H9 (cell line): ENCODE measurements around the gene TCTN2. TPM values are rescaled to one million over a fixed set of nuclear protein-coding genes. Genes with fewer than 3 reads are reported as not detected.

Experiments
- DNase-seq: peaks from one replicate; pipeline ENCODE4 v3.0.0-alpha.2; 2017
- H2AFZ ChIP-seq: one replicate; pipeline ENCODE4 v1.6.1; 2013; ENCODE audit warnings: mild to moderate bottlenecking, low read length, control low read depth, moderate library complexity
- H2AK5ac ChIP-seq: 2 replicates; pipeline ENCODE4 v1.6.1; 2013; ENCODE audit warnings: low read length, control low read depth, mixed read lengths; ENCODE audit not compliant: insufficient read length
- H2BK120ac ChIP-seq: one replicate; pipeline ENCODE4 v1.6.1; 2013; ENCODE audit warnings: low read depth, mild to moderate bottlenecking, low read length, control low read depth, inconsistent platforms; ENCODE audit not compliant: poor library complexity, severe bottlenecking
- H2BK12ac ChIP-seq: 2 replicates; pipeline ENCODE4 v1.6.1; 2013; ENCODE audit warnings: low read length, control low read depth, mixed read lengths, low read depth; ENCODE audit not compliant: insufficient read length
- H2BK15ac ChIP-seq: 2 replicates; pipeline ENCODE4 v1.6.1; 2013; ENCODE audit warnings: low read depth, low read length, control low read depth
- H2BK20ac ChIP-seq: one replicate; pipeline ENCODE4 v1.6.1; 2013; ENCODE audit warnings: low read depth, mild to moderate bottlenecking, low read length, control low read depth, inconsistent platforms; ENCODE audit not compliant: poor library complexity, severe bottlenecking
- H2BK5ac ChIP-seq: 2 replicates; pipeline ENCODE4 v1.6.1; 2013; ENCODE audit warnings: low read length, control low read depth, mixed read lengths; ENCODE audit not compliant: insufficient read length
- H3K14ac ChIP-seq: 2 replicates; pipeline ENCODE4 v1.6.1; 2013; ENCODE audit warnings: low read length, control low read depth; ENCODE audit not compliant: insufficient read depth
- H3K18ac ChIP-seq: 2 replicates; pipeline ENCODE4 v1.6.1; 2013; ENCODE audit warnings: low read depth, mild to moderate bottlenecking, mixed read lengths, low read length, control low read depth; ENCODE audit not compliant: insufficient read length
- H3K23ac ChIP-seq: 2 replicates; pipeline ENCODE4 v1.6.1; 2013; ENCODE audit warnings: low read length, control low read depth, mixed read lengths, low read depth; ENCODE audit not compliant: insufficient read length
- H3K23me2 ChIP-seq: 2 replicates; pipeline ENCODE4 v1.6.1; 2013; ENCODE audit warnings: low read depth, mild to moderate bottlenecking, mixed read lengths, low read length, control low read depth; ENCODE audit not compliant: insufficient read length, poor library complexity, severe bottlenecking
- H3K27ac ChIP-seq: 2 replicates; pipeline ENCODE4 v1.5.1; 2013; ENCODE audit warnings: low read length, control low read depth, mixed read lengths, low read depth; ENCODE audit not compliant: insufficient read length
- H3K27me3 ChIP-seq: 2 replicates; pipeline ENCODE4 v1.6.1; 2013; ENCODE audit warnings: low read length, control low read depth, inconsistent platforms; ENCODE audit not compliant: insufficient read depth
- H3K4ac ChIP-seq: 2 replicates; pipeline ENCODE4 v1.6.1; 2013; ENCODE audit warnings: low read depth, mild to moderate bottlenecking, control low read depth, inconsistent platforms, low read length, moderate library complexity
- H3K4me1 ChIP-seq: 2 replicates; pipeline ENCODE4 v1.6.1; 2013; ENCODE audit warnings: low read length, control low read depth, inconsistent platforms; ENCODE audit not compliant: insufficient read depth
- H3K4me2 ChIP-seq: 2 replicates; pipeline ENCODE4 v1.6.1; 2013; ENCODE audit warnings: low read length, control low read depth, mixed read lengths; ENCODE audit not compliant: insufficient read length, insufficient read depth
- H3K56ac ChIP-seq: 2 replicates; pipeline ENCODE4 v1.6.1; 2013; ENCODE audit warnings: low read depth, mild to moderate bottlenecking, mixed read lengths, low read length, control low read depth; ENCODE audit not compliant: insufficient read length
- H3K79me1 ChIP-seq: 2 replicates; pipeline ENCODE4 v1.6.1; 2013; ENCODE audit warnings: low read depth, mild to moderate bottlenecking, moderate library complexity, low read length, control low read depth, inconsistent platforms; ENCODE audit not compliant: insufficient read depth, poor library complexity, severe bottlenecking
- H3K79me2 ChIP-seq: 2 replicates; pipeline ENCODE4 v1.6.1; 2013; ENCODE audit warnings: low read length, control low read depth, inconsistent platforms; ENCODE audit not compliant: insufficient read depth
- H3K9ac ChIP-seq: 2 replicates; pipeline ENCODE4 v1.6.1; 2013; ENCODE audit warnings: low read length, control low read depth, mixed read lengths; ENCODE audit not compliant: insufficient read length; ENCODE audit errors: extremely low read depth
- H3K9me3 ChIP-seq: one replicate; pipeline ENCODE4 v1.6.1; 2013; ENCODE audit warnings: low read depth, low read length, inconsistent platforms; ENCODE audit not compliant: control insufficient read depth
- H3T11ph ChIP-seq: one replicate; pipeline ENCODE4 v1.6.1; 2013; ENCODE audit warnings: mild to moderate bottlenecking, low read length, control low read depth, inconsistent platforms
- H4K20me1 ChIP-seq: one replicate; pipeline ENCODE4 v1.6.1; 2013; ENCODE audit not compliant: control insufficient read depth, insufficient read length, insufficient read depth
- H4K5ac ChIP-seq: 2 replicates; pipeline ENCODE4 v1.6.1; 2013; ENCODE audit warnings: low read depth, mild to moderate bottlenecking, mixed read lengths, low read length, control low read depth; ENCODE audit not compliant: insufficient read length
- H4K8ac ChIP-seq: replicated peaks from 2 replicates; pipeline ENCODE4 v1.6.1; 2013; ENCODE audit warnings: low read length, control low read depth, mixed read lengths, low read depth; ENCODE audit not compliant: insufficient read length
- H4K91ac ChIP-seq: 2 replicates; pipeline ENCODE4 v1.6.1; 2013; ENCODE audit warnings: low read depth, mild to moderate bottlenecking, moderate library complexity, mixed read lengths, low read length, control low read depth; ENCODE audit not compliant: insufficient read length
- H3K27ac Mint-ChIP-seq, 3 experiments: 2 replicates in 2 of 3; 3 replicates in 1 of 3; pipeline ENCODE4 v1.8.0; 2020 to 2021; ENCODE audit warnings: mixed read lengths in 3 of 3, mild to moderate bottlenecking in 1 of 3, moderate library complexity in 1 of 3
- H3K27me3 Mint-ChIP-seq: 2 replicates; pipeline ENCODE4 v1.8.0; 2021; ENCODE audit warnings: low read depth, mild to moderate bottlenecking, moderate library complexity, mixed read lengths
- H3K36me3 Mint-ChIP-seq, 3 experiments: 2 replicates in 2 of 3; 3 replicates in 1 of 3; pipeline ENCODE4 v1.8.0; 2020 to 2021; ENCODE audit warnings: low read depth in 3 of 3, mixed read lengths in 3 of 3; ENCODE audit not compliant: insufficient read depth in 1 of 3
- H3K4me1 Mint-ChIP-seq, 2 experiments: 2 replicates each; pipeline ENCODE4 v1.8.0; 2020; ENCODE audit warnings: mixed read lengths in 2 of 2
- H3K4me3 Mint-ChIP-seq, 2 experiments: 2 replicates in 1 of 2; 3 replicates in 1 of 2; pipeline ENCODE4 v1.8.0; 2020 to 2021; ENCODE audit warnings: mild to moderate bottlenecking in 2 of 2, mixed read lengths in 2 of 2, moderate library complexity in 1 of 2
- H3K9me3 Mint-ChIP-seq, 2 experiments: 2 replicates in 1 of 2; 3 replicates in 1 of 2; pipeline ENCODE4 v1.8.0; 2020; ENCODE audit warnings: mild to moderate bottlenecking in 2 of 2, mixed read lengths in 2 of 2, moderate library complexity in 1 of 2
- WGBS: extraction: QIAGEN DNeasy Blood & Tissue Kit; methylation state at CpG from one replicate; pipeline ENCODE4 v1.1.7; 2013; ENCODE audit warnings: missing lambda C conversion rate, low lambda C conversion rate, mixed read lengths; ENCODE audit not compliant: insufficient read length; ENCODE audit errors: extremely low coverage; 5-methylcytosine and 5-hydroxymethylcytosine counted together
- total RNA-seq: library from RNA; stranded (reverse); gene quantifications from 2 replicates; pipeline ENCODE4 v1.2.1, GENCODE V29; 2021
- TF ChIP-seq, protein P1 (sequence below): fragments of 200-600 bp; sonication (generic); conservative IDR thresholded peaks from 3 replicates; pipeline ENCODE4 v1.8.0; 2021; ENCODE audit warnings: antibody characterized with exemption, mild to moderate bottlenecking

Gene TCTN2
- total RNA-seq, 1 experiment from 2014 or later, result 7.4 TPM

DNA sequence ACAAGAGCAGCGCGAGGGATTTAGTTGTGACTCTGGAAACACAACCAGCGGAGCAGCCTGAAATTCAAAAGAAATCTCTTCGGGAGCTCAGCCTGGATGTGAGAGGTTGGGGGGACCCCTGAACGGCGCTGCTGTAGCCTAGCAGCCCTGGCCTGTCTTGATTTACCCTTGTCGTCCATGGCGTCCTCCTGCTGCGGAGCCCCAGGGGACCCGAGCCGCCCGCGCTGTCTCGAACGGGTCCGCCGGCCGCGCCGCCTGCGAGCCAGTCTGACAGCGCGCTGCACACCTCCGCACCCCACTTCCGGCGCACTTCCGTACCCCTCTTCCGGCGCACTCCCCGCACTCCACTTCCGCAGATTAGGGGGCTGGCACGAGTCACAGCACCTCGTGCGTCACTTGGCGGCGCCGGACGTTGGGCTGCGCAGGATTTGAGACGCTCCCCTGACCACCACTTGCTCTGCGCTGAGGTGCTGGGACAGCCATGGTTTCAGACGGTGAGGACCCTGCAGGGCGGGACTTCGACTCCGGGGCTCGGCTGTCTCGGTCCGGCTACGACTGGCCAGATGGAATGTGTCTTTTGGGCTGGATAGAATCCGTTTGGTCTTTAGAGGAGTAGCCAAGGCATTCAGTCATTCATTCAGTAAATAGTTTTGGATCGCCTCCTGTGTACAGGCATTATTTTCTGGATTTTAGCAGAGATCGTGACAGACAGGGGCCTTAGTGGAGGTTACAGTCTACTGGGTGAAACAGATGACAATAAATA is 37.4 kb upstream of the TCTN2 start, which contains the start of the genes EIF2B1 and GTF2H3:
EIF2B1 (minus strand) TSS at position 308 of the 763 bp plus-strand sequence; CDS start at position 179, 129 bp downstream.
GTF2H3 (plus strand) TSS at position 451 of the 763 bp plus-strand sequence; CDS start at position 482, 31 bp downstream.
- H3K4ac ChIP-seq, result peak within 1 kb of the TSS; percentile 51; the same call in 1 of the 2 replicates
- peak within 1 kb of the TSS; percentile 84 for H3K18ac ChIP-seq
- H4K8ac ChIP-seq, result no peak within 1 kb of the TSS
- no peak within 1 kb of the TSS for H3K23ac ChIP-seq
- peak within 1 kb of the TSS; percentile 45 for H4K5ac ChIP-seq
- H3K4me1 Mint-ChIP-seq, result peaks cover 8 to 11% of the 10 kb centered on the region in 2 experiments
- no peak within 1 kb of the TSS for H2BK5ac ChIP-seq
- H2BK120ac ChIP-seq, result no peak within 1 kb of the TSS
- TF ChIP-seq, protein P1, sequence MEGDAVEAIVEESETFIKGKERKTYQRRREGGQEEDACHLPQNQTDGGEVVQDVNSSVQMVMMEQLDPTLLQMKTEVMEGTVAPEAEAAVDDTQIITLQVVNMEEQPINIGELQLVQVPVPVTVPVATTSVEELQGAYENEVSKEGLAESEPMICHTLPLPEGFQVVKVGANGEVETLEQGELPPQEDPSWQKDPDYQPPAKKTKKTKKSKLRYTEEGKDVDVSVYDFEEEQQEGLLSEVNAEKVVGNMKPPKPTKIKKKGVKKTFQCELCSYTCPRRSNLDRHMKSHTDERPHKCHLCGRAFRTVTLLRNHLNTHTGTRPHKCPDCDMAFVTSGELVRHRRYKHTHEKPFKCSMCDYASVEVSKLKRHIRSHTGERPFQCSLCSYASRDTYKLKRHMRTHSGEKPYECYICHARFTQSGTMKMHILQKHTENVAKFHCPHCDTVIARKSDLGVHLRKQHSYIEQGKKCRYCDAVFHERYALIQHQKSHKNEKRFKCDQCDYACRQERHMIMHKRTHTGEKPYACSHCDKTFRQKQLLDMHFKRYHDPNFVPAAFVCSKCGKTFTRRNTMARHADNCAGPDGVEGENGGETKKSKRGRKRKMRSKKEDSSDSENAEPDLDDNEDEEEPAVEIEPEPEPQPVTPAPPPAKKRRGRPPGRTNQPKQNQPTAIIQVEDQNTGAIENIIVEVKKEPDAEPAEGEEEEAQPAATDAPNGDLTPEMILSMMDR, result no peak
- H3K14ac ChIP-seq, result peak within 1 kb of the TSS; percentile 81; the same call in 1 of the 2 replicates
- no peaks in the 10 kb centered on the region for H3K4me1 ChIP-seq
- WGBS, result no CpG with 5 or more reads among the region's 52 CpGs
- no peaks in the 10 kb centered on the region for H3K9me3 ChIP-seq
- H4K91ac ChIP-seq, result no peak within 1 kb of the TSS
- no peak within 1 kb of the TSS for H2BK15ac ChIP-seq
- no peaks in the 10 kb centered on the region for H3K27me3 Mint-ChIP-seq
- no peaks in the 10 kb centered on the region for H4K20me1 ChIP-seq
- no peaks in the 10 kb centered on the region for H3K79me1 ChIP-seq
- no peak within 1 kb of the TSS for H2AFZ ChIP-seq
- no peak within 1 kb of the TSS for H3T11ph ChIP-seq
- H2BK12ac ChIP-seq, result no peak within 1 kb of the TSS
- H3K27me3 ChIP-seq, result no peaks in the 10 kb centered on the region
- H3K9ac ChIP-seq, result peak within 1 kb of the TSS; percentile 94
- peak within 1 kb of the TSS; percentile 93 to 94 for H3K4me3 Mint-ChIP-seq
- no peak within 1 kb of the TSS for H3K27ac ChIP-seq
- no peaks in the 10 kb centered on the region; the same call in 1 of the 2 replicates for H3K79me2 ChIP-seq
- H3K27ac Mint-ChIP-seq, result peak within 1 kb of the TSS; percentile 98 to 99 (median 99)
- no peak within 1 kb of the TSS for H2AK5ac ChIP-seq
- no peak within 1 kb of the TSS for H2BK20ac ChIP-seq
- peaks cover 0 to 2% of the 10 kb centered on the region in 2 experiments; a peak in 1 of 5 replicates for H3K9me3 Mint-ChIP-seq
- no peak within 1 kb of the TSS for H3K56ac ChIP-seq
- peak; percentile 99 for DNase-seq
- H3K23me2 ChIP-seq, result peaks cover 4% of the 10 kb centered on the region
- H3K4me2 ChIP-seq, result peak within 1 kb of the TSS; percentile 89
- H3K36me3 Mint-ChIP-seq, result peaks cover 12 to 29% (median 27%) of the 10 kb centered on the region in 3 experiments; a peak in 6 of 7 replicates
